ENCODE measurements around the gene HTRA3.

GRCh38 chr4:8345053-8345945 is 75.7 kb downstream of the HTRA3 start:
- TF ChIP-seq CTCF (conservative IDR thresholded peaks at IDR 0.05; ENCODE audit: low read depth in 2 of 2) (no peak), EZH2phosphoT487 (IDR thresholded peaks at IDR 0.05; ENCODE audit: unreplicated experiment) (no peak), EZH2 (IDR thresholded peaks at IDR 0.05; ENCODE audit: low read depth, unreplicated experiment) (no peak), POLR2AphosphoS5 (IDR thresholded peaks at IDR 0.05; ENCODE audit: low read depth) (no peak), REST (IDR thresholded peaks at IDR 0.05; ENCODE audit: unreplicated experiment) (no peak), JUNB (IDR thresholded peaks at IDR 0.05; ENCODE audit: unreplicated experiment) (no peak), CREB1 (CRISPR knock-in tag; IDR thresholded peaks at IDR 0.05; ENCODE audit: low read depth) (no peak), ZNF114 (CRISPR knock-in tag; IDR thresholded peaks at IDR 0.05) (no peak), STAT1 (IDR thresholded peaks at IDR 0.05; ENCODE audit: unreplicated experiment) (no peak), NANOG (IDR thresholded peaks at IDR 0.05; ENCODE audit: borderline replicate concordance) (no peak), ZNF331 (CRISPR knock-in tag; IDR thresholded peaks at IDR 0.05; ENCODE audit: low read depth) (no peak)
- TF ChIP-seq, protein P1, sequence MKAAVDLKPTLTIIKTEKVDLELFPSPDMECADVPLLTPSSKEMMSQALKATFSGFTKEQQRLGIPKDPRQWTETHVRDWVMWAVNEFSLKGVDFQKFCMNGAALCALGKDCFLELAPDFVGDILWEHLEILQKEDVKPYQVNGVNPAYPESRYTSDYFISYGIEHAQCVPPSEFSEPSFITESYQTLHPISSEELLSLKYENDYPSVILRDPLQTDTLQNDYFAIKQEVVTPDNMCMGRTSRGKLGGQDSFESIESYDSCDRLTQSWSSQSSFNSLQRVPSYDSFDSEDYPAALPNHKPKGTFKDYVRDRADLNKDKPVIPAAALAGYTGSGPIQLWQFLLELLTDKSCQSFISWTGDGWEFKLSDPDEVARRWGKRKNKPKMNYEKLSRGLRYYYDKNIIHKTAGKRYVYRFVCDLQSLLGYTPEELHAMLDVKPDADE (IDR thresholded peaks at IDR 0.05), result no peak
- TF ChIP-seq, protein P2, sequence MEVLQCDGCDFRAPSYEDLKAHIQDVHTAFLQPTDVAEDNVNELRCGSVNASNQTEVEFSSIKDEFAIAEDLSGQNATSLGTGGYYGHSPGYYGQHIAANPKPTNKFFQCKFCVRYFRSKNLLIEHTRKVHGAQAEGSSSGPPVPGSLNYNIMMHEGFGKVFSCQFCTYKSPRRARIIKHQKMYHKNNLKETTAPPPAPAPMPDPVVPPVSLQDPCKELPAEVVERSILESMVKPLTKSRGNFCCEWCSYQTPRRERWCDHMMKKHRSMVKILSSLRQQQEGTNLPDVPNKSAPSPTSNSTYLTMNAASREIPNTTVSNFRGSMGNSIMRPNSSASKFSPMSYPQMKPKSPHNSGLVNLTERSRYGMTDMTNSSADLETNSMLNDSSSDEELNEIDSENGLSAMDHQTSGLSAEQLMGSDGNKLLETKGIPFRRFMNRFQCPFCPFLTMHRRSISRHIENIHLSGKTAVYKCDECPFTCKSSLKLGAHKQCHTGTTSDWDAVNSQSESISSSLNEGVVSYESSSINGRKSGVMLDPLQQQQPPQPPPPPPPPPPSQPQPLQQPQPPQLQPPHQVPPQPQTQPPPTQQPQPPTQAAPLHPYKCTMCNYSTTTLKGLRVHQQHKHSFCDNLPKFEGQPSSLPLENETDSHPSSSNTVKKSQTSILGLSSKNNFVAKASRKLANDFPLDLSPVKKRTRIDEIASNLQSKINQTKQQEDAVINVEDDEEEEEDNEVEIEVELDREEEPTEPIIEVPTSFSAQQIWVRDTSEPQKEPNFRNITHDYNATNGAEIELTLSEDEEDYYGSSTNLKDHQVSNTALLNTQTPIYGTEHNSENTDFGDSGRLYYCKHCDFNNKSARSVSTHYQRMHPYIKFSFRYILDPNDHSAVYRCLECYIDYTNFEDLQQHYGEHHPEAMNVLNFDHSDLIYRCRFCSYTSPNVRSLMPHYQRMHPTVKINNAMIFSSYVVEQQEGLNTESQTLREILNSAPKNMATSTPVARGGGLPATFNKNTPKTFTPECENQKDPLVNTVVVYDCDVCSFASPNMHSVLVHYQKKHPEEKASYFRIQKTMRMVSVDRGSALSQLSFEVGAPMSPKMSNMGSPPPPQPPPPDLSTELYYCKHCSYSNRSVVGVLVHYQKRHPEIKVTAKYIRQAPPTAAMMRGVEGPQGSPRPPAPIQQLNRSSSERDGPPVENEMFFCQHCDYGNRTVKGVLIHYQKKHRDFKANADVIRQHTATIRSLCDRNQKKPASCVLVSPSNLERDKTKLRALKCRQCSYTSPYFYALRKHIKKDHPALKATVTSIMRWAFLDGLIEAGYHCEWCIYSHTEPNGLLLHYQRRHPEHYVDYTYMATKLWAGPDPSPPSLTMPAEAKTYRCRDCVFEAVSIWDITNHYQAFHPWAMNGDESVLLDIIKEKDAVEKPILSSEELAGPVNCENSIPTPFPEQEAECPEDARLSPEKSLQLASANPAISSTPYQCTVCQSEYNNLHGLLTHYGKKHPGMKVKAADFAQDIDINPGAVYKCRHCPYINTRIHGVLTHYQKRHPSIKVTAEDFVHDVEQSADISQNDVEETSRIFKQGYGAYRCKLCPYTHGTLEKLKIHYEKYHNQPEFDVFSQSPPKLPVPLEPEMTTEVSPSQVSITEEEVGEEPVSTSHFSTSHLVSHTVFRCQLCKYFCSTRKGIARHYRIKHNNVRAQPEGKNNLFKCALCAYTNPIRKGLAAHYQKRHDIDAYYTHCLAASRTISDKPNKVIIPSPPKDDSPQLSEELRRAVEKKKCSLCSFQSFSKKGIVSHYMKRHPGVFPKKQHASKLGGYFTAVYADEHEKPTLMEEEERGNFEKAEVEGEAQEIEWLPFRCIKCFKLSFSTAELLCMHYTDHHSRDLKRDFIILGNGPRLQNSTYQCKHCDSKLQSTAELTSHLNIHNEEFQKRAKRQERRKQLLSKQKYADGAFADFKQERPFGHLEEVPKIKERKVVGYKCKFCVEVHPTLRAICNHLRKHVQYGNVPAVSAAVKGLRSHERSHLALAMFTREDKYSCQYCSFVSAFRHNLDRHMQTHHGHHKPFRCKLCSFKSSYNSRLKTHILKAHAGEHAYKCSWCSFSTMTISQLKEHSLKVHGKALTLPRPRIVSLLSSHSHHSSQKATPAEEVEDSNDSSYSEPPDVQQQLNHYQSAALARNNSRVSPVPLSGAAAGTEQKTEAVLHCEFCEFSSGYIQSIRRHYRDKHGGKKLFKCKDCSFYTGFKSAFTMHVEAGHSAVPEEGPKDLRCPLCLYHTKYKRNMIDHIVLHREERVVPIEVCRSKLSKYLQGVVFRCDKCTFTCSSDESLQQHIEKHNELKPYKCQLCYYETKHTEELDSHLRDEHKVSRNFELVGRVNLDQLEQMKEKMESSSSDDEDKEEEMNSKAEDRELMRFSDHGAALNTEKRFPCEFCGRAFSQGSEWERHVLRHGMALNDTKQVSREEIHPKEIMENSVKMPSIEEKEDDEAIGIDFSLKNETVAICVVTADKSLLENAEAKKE (CRISPR knock-in tag; IDR thresholded peaks at IDR 0.05), result no peak
